Ishikawa (cell line): ENCODE data around the gene HIGD2B.

Experiments used
- CEBPB ChIP-seq: IDR thresholded peaks from 2 replicates; pipeline ENCODE4 v1.6.1; 2012
- CREB1 ChIP-seq: IDR thresholded peaks from 2 replicates; pipeline ENCODE4 v1.6.1; 2012; ENCODE audit warnings: low read depth
- EGR1 ChIP-seq: IDR thresholded peaks from 2 replicates; pipeline ENCODE4 v1.6.1; 2012
- FOXM1 ChIP-seq: IDR thresholded peaks from 2 replicates; pipeline ENCODE4 v1.6.1; 2012; ENCODE audit warnings: low read depth, borderline replicate concordance
- REST ChIP-seq: IDR thresholded peaks from 2 replicates; pipeline ENCODE4 v1.6.1; 2012; ENCODE audit warnings: low read depth, mild to moderate bottlenecking
- USF1 ChIP-seq: IDR thresholded peaks from 2 replicates; pipeline ENCODE4 v1.6.1; 2012
- ZBTB7A ChIP-seq: IDR thresholded peaks from 2 replicates; pipeline ENCODE4 v1.6.1; 2012; ENCODE audit warnings: low read depth

GRCh38 chr15:72727154-72727553 lies 41.2 kb upstream of the HIGD2B start:
- TF ChIP-seq CEBPB = no peak
- TF ChIP-seq FOXM1 = no peak
- no peak for TF ChIP-seq REST
- TF ChIP-seq CREB1 = no peak
- TF ChIP-seq ZBTB7A = no peak
- no peak for TF ChIP-seq USF1
- no peak for TF ChIP-seq EGR1
